ENCODE results near the gene CYP27A1.

DNA sequence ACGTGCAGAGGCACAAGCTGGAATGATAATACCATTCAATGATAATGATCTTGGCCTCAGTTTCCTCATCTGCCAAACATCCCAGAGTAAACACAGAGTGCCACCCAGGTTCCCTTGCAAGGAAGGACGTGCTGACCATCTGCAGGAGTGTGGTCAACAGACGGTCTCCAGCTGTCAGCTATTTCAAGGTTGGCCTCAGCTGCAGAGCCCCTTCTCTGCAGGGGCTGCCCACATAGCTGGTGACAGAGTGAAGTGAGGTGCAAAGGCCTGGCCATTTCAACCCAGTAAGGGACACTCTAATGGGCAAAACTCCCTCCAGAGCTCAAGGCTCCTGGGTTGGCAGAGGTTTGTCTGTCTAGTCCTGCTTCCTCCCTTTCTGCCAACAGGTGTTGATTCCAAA is 69.3 kb downstream of the CYP27A1 start:
- TF ChIP-seq POLR2A (IDR thresholded peaks at IDR 0.05; ENCODE audit: low read length) (no peak), GATA1 (IDR thresholded peaks at IDR 0.05; ENCODE audit: low read depth, low read length) (no peak)

Measured in erythroblast (primary cell).